HG03520 (cell line): ENCODE data around the gene LMNTD1.

Experiments used
- ATAC-seq: cut with Tn5 transposase; IDR thresholded peaks from one replicate; pipeline ENCODE4 v1.9.1; 2021; ENCODE audit warnings: mild to moderate bottlenecking, moderate library complexity; ENCODE audit not compliant: unreplicated experiment

The LMNTD1 gene

GRCh38 chr12:25556153-25556552 is 3.1 kb upstream of the LMNTD1 start:
- no peak for ATAC-seq

- no peak for ATAC-seq
Observed at GRCh38 chr12:25552681-25553080, 402 bp downstream of the LMNTD1 start.

GRCh38 chr12:25550186-25550585 is 2.9 kb downstream of the LMNTD1 start:
- no peak for ATAC-seq

- no peak for ATAC-seq
Observed at GRCh38 chr12:25549120-25549519, 4.0 kb downstream of the LMNTD1 start.

GRCh38 chr12:25546318-25546717 is 6.8 kb downstream of the LMNTD1 start:
- no peak for ATAC-seq

- no peak for ATAC-seq
Observed at GRCh38 chr12:25533150-25533549, 19.9 kb downstream of the LMNTD1 start.

GRCh38 chr12:25531502-25532052 is 21.5 kb downstream of the LMNTD1 start:
- ATAC-seq, result no peak

- no peak for ATAC-seq
Observed at GRCh38 chr12:25529738-25530137, 23.3 kb downstream of the LMNTD1 start.

- no peak for ATAC-seq
Observed at GRCh38 chr12:25526778-25527177, 26.3 kb downstream of the LMNTD1 start.

GRCh38 chr12:25524366-25524765 is 28.7 kb downstream of the LMNTD1 start:
- ATAC-seq, result no peak

GRCh38 chr12:25521625-25522256 is 31.3 kb downstream of the LMNTD1 start:
- no peak for ATAC-seq

- ATAC-seq, result no peak
Observed at GRCh38 chr12:25518512-25518911, 34.6 kb downstream of the LMNTD1 start.

GRCh38 chr12:25504744-25505143 is 48.3 kb downstream of the LMNTD1 start:
- no peak for ATAC-seq

- ATAC-seq, result no peak
Observed at GRCh38 chr12:25503666-25504065, 49.4 kb downstream of the LMNTD1 start.

GRCh38 chr12:25502596-25502995 is 50.5 kb downstream of the LMNTD1 start:
- no peak for ATAC-seq

GRCh38 chr12:25502118-25502517 is 51.0 kb downstream of the LMNTD1 start:
- ATAC-seq, result no peak

- no peak for ATAC-seq
Observed at GRCh38 chr12:25501549-25501948, 51.5 kb downstream of the LMNTD1 start.

GRCh38 chr12:25500651-25501050 is 52.4 kb downstream of the LMNTD1 start:
- ATAC-seq, result no peak

- no peak for ATAC-seq
Observed at GRCh38 chr12:25497021-25497420, 56.1 kb downstream of the LMNTD1 start.

- no peak for ATAC-seq
Observed at GRCh38 chr12:25496098-25496587, 56.9 kb downstream of the LMNTD1 start.

- ATAC-seq, result no peak
Observed at GRCh38 chr12:25495331-25496097, 57.6 kb downstream of the LMNTD1 start.

GRCh38 chr12:25494926-25495325 is 58.2 kb downstream of the LMNTD1 start:
- ATAC-seq, result no peak
